ENCODE measurements around the gene SLC41A3. TPM values are rescaled to one million over a fixed set of nuclear protein-coding genes. Genes with fewer than 3 reads are reported as not detected.
"Not testable (repeated sequence)": the region's sequence is repeated elsewhere in the genome, so short reads cannot be mapped to it uniquely, and the experiment has no call there.

Gene SLC41A3
- total RNA-seq, 1 donor from 2014 or later: 58.8 TPM

DNA sequence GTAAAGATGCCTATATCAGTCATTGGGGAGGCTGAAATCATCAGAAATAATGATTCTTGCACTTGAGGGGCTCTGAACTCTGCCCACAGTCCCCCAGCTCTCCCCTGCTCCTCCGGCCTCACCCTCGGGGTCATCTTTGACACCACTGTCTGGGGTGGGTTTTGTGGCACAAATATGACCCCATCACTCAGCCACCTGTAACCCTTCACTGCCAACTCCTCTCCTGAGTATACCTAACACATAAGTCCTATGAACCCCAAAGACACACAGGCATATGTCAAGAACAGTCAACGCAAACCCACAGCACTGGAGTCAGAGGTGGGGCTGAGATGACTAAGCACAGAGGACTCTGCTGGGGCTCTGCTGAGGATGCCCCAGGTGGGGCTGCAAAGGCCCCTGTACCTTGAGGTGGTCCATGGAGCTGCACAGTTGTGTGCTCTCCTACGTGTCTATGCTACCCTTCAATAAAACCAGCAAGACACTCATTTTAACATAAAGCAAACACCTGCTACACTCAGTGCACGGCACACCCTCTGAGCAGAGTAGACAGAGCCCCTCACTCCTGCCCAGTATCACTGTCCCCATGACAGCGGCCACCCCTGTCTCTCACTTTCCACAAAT is 29.9 kb downstream of the SLC41A3 start:
- DNase-seq (ENCODE audit: low read depth, low spot score): no peak

DNA sequence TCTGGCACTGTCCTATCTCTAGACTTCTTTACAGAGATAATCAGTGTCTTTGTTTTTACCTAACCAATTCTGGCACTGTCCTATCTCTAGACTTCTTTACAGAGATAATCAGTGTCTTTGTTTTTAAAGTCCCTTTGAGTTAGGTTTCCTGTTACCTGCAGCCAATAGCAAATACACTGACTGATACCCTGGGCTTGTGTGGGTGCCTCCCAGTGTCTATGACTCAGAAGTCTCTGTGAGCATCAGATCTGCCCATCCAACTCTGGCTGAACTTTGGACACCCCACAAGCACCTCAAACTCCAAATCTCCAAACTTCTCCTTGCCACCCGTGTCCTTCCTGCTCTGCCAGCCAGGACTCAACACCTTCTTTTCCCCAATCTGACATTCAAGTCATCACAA is 30.4 kb downstream of the SLC41A3 start:
- DNase-seq (ENCODE audit: low read depth, low spot score): no peak

DNA sequence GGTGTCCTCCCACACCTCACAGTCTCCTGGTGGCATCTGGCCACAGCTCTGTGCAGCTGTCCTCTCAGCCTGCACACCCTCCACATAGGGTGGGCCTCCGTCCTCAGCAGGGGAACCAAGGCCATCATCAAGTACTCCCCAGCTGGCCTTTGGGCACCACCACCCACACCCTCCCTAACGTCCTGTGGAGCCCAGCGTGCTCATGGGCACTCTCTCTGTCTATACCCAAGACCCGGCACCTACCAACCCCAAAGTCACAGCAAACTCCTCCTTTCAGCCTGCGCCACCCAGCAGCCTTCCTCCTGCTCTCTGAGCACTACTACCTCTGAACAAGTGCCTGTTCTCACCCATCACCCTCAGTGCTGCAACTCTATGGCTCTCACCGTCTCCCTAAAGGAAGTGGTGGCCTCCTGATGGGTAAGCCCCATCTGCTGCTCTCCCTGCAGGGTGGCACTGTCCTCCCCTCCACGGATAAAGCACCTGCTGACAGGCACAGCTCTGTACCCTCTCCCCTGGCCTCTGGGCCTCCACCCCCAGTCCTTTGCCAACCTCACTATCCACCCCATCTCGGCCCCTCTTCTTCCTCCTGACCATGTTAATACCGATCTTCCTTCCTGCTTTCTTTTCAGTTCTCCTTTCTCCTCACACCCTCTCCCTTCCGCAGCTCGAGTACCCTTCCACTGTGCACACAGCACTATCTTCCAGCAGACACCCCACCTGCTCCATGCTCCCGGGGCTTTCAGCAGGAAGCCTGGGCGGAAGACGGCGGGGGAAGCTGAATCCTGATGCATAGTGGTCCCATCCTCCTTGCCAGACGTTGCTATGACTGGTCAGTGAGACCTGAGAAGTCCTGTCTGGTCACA is 31.5 kb downstream of the SLC41A3 start:
- no peak for DNase-seq (ENCODE audit: low read depth, low spot score)

DNA sequence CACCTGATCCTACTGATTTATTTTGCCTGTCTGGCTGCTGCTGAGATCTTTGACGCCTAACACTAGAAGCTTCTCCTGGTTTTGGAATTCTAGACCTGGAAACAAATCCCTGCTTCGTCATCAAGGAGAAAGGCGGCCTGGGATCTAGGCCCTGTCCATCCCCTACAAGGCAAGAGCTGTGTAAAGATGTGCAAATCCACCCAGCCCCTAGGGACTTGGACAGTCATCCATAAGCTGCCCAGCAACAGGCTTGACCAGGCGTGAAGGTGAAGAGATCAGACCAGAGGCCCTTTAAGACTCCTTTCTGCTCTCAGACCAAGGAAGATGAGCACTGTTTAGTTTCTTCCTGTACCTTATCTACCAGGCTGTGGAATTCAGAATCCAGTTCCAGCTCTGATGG is 32.2 kb downstream of the SLC41A3 start:
- DNase-seq (ENCODE audit: low read depth, low spot score): no peak

DNA sequence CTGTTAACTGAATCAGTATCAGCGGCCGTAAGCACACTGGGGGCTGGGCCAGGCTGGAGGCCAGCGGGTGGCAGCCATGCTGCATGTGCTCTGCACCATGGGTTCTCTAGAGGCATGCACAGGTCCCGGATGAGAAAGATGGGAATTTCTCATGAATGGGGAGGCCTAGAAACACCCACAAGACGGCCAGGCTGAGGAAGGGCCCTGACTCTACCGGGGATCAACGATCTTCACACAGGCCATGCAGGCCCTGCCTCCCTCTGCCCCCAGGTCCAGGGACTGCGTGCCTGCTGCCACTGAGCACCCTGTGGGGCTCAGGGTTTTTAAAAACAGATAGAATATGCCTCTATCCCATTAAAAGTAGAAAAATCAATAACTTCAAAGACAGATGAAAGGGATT is 32.7 kb downstream of the SLC41A3 start:
- DNase-seq (ENCODE audit: low read depth, low spot score): no peak

DNA sequence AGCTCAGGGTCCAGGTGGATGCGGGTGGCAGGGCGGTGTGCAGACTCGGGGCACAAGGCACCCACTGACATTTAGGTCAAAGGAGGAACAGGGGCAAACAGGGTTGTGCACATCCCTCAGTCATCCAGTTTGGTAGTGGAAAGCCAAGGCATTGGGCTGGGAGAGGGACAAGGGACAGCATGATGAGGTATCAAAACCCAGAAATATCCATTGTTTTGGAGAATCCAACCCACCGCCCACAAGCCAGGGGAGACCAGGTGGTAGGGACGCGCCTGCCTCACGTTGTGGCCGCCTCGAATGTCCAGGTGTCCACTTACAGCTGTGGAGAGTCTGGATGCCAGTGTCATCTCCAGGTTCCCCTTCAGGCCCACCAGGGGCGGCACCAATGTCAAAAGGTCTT is 33.3 kb downstream of the SLC41A3 start:
- DNase-seq (ENCODE audit: low read depth, low spot score): no peak

DNA sequence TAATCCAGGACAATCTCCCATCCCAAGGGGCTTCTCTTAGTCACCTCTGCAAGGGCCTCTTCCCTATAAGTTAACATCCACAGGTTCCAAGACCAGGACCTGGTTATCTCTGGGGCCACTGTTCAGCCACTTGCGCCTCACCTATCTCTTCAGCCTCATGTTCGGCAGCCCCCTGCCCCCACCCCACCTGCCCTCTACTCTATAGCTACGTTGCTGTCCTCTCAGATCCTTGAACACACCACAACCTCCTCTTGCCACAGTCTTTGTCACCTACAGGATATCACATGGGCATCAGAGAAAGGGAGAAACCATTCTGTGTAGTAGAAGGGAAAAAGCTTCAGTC is 33.9 kb downstream of the SLC41A3 start:
- no peak for DNase-seq (ENCODE audit: low read depth, low spot score)

DNA sequence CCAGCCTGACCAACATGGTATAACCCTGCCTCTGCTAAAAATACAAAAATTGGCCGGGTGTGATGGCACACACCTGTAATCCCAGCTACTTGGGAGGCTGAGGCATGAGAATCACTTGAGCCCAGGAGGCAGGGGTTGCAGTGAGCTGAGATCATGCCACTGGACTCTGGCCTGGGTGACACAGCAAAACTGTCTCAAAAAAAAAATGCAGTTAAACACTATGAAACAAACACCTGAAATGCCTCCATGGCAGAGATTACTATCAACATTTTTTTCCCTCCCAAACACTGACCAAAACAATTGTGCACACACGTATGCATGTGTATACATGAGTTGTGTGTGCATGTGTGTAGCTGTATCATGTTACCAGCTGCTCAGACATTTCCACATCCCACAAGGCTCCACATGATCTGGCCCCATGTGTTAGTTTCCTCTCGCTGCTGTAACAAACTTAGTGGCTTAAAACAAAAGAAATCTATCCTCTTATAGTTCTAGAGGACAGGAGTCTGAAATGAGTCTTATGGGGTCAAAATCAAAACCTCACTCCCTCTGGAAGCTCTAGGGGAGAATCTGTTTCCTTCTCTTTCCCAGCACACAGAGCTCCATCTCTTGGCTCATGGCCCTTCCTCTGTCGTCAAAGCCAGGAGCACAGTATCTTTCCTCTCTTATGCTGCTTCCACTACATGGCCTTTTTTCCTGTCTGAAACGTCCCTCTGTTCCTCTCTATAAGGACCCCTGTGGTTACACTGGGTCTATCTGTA is 34.5 kb downstream of the SLC41A3 start:
- no peak for DNase-seq (ENCODE audit: low read depth, low spot score)

DNA sequence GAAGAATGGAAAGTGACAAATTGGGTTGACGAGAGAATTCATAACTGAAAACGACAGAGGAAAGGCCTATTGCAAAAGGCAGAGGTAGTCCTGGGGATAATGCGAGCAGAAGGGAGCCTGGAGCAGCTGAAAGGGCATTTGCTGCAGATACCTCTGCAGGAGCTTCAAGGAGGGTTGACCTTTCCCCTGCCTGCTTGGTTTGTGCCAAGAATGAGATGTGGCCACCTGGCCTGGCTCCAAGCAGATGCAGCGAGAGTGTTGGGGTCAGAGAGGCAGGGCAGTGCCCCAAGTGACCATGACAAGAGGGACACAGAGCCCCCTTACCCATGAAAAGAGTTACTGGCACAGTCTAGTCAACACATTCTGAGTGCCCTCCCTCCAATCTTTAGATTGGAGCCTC is 43.5 kb downstream of the SLC41A3 start:
- DNase-seq (ENCODE audit: low read depth, low spot score): no peak

DNA sequence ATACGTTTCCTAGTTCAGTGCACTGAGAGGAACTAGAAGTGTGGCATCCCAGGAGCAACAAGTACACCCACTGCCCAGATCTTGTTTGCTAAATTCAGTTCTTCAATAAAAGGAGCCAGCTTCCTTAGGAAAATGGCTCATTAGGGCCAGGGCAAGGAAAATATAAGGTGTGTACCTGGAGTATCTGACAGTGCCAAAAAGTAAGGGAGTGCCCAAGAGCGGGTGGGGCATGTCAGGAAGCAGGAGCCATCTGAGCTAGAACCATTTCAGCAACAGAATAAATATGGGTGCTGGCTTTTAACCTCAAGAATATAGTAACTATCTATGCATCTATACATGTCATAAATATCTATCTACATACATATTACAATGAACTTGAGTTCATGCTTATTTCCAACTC is 44.1 kb downstream of the SLC41A3 start:
- DNase-seq (ENCODE audit: low read depth, low spot score): no peak

DNA sequence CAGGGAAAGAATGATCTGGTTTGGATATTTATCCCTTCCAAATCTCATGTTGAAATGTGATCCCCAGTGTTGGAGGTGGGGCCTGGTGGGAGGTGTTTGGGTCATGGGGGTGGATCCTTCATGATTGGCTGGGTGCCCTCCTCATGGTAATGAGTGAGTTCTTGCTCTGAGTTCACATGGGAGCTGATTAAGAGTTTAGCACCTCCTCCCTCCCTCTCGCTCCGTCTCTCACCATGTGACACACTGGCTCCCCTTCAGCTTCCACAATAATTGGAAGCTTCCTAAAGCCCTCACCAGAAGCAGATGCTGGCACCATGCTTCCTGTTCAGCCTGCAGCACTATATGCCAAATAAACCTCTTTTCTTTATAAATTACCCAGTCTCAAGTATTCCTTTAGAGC is 45.1 kb downstream of the SLC41A3 start:
- DNase-seq (ENCODE audit: low read depth, low spot score): not testable (repeated sequence)

DNA sequence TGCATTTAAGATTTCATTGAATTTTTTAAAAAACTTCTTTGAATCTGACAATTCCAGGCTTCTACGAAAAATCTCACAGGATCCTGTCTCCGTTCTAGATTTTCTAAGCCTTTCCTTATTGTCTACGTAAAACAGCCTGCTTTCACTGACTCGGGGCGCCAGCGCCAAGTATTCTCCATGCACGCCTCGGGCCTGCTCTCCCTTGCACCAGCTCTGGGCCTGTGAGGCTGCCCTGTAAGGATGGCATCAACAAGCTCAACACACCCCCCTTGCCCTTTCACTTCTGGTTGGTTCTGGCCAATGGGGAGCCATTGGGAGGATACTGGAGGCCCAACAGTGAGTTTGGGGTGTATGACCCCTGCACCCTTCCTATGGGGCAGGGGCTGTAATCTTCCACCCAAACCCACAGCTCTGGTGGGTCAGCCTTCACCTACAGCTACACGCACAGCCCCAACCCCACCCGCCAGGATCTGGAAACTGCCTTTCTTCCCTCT is 47.8 kb downstream of the SLC41A3 start:
- DNase-seq (ENCODE audit: low read depth, low spot score): no peak

DNA sequence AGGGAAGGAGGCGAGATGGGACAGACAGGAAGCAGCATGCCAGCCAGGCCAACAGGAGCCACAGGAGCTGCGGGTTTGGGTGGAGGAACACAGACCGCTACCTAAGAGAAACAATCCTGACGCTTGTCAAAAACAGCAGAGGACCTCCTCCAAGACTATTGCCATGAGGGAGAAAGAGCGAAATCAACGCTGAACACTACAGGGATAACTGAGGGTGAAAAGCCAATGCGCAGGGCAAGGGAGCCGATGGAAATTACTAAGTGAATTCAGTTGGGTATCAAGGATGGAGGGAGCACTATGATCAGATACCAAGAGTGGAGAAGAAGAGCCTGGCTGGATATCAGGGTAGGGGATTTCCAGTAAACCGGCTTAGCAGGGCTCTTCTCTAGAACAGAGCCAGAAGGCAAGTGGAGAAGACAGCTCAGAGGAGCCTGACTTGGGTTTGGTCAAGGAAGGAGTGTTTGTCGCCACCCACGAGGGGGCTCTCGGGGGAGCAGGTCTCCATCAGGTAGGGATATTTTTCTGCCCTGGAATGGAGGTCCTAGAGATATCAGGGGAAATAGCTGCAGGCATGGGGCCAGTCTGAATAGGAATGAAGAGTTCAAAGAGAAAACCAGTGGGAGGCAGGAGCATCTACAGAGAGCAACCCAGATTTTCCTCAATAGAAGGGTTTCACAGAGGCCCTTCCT is 48.4 kb downstream of the SLC41A3 start:
- no peak for DNase-seq (ENCODE audit: low read depth, low spot score)

DNA sequence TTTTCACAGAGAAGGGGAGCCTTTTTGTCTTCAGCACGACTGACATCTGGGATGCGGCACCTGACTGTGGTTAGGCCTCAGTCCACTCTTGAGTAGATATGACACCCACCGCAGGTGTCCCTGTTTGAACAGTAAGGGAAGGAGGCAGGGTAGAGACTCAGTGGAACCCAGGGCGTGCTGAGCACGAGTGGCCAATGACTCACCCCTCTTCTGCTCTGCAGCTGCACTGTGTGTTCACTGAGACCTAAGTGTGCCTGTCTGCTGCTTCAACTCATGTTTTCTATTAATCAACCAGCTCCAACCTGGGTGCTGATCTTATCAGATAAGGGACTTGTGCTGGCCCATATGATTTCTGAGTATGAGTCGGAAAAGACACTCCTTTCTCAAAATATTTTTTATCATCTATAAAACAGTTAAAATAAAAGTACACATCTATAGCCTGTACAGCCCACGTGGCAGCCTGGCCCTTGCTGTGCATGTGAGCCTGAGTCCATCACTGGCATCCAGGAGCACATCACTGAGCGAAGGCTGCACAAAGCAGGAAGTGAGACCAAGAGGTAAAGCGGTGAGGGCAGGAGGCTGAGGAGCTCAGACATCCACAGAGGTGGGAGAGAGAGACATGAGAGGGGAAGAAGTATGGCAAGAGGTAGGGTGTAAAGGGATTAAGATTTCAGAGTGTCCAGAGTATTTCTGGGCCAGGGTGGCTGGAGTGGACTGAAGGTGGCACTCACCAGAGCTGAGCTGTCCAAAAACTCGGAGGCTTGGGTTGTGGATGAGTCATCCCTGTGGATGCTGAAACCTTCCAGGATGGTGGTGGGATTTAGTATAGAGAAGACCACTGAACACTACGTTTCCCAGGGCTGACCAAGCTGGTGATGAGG is 49.2 kb downstream of the SLC41A3 start:
- no peak for DNase-seq (ENCODE audit: low read depth, low spot score)

DNA sequence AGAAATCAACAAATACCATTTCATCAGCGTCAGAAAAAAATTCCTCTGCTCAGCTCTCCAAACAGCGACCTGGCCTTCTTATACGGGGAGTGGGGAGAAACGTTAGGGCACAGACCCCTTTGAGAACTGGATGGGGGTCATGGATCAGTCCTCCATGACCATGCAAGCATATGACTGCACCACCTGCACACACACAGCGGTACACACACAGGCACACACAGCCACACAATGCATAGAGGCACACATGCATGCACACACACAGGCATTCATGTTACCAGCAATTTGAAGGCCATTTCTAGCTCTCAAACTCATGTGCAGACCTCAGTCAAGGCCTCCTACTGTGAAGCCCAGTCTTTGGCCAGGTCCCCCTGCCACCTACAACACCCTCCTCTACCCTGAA is 50.2 kb downstream of the SLC41A3 start:
- no peak for DNase-seq (ENCODE audit: low read depth, low spot score)

DNA sequence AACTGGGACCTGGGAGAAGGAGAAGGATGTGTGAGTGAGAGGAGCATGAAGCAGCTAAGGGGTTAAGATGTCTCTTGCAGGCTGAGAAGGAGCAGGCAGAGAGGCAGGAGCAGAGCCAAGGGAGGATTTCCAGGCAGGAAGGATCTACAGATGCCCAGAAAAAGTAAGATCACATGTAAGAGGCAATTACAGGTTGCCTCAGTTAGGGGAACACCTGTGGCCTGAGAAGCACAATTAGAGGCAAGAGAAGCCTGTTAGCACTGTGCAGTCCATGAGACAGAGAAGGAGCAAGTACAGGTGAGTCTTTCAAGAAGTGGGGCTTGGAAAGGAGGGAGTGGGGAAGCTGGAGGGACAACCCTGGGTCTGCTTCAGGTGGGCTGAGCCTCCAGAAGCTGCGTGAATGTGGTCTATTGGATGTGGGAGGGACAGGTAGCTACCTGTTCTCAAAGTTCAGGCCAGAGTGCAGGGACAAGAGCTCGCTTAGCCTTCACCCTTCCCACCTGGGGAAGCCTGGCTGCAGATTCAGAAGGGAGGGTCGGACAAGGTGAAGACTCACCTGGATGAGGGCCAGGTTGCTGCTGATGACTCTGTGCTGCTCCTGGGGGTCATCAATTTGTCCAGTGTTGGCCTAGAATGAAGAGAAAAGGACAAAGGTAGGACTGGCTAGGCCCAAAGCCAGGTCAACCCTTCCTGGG is 50.7 kb downstream of the SLC41A3 start:
- DNase-seq (ENCODE audit: low read depth, low spot score): no peak

DNA sequence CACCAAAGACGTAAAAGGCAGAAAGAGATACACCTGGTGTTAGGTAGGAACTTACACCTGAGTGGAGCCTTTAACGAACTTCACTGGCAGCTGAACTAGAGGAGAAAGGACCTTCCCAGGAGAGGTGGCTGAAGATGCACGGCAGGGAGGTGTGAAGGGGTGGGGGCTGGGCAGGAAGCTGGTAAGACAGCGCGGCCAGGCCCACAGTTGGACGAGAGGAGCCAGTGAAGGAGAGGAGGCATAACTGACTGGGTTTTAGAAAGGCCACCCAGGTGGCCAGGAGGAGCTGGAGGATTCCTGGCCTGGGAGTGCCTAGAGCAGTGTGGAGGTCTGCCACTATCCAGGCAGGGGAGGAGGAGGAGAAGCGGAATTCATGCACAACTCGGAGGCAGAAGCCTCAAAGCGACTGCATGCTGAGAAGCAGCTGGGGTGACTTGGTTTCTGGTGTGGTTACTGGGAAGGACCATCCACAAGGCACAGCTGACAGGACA is 51.9 kb downstream of the SLC41A3 start:
- no peak for DNase-seq (ENCODE audit: low read depth, low spot score)

DNA sequence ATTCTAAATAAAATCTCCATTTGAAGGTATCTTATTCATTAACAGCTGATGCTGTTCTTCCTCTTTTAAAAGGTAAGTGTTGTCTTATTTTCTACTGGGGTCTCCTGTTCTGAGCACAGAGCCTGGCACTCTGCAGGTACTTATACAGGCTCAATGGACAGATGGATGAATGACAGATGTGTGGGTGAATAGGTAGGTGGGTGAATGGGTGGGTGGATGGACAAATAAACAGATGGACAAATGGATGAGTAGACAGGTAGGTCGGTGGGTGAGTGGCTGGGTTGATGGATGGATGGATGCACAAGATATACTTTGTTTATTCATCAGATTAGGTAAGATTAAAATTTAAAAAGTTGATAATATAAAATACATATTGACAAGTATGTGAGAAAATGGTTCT is 53.5 kb downstream of the SLC41A3 start:
- no peak for DNase-seq (ENCODE audit: low read depth, low spot score)

DNA sequence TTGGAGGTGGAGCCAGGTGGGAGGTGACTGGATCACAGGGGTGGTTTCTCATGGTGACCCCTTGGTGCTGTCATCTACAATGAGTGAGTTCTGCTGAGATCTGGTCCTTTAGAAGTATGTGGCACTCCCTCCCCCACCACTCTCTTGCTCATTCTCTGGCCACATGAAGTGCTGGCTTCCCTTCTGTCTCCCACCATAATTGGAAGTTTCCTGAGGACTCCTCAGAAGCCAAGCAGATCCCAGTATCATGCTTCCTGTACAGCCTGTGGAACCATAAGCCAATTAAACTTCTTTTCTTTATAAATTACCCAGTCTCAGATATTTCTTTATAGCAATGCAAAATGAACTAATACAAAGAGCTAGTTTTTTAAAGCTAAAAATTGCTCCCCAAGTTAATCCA is 54.7 kb downstream of the SLC41A3 start:
- DNase-seq (ENCODE audit: low read depth, low spot score): no peak

DNA sequence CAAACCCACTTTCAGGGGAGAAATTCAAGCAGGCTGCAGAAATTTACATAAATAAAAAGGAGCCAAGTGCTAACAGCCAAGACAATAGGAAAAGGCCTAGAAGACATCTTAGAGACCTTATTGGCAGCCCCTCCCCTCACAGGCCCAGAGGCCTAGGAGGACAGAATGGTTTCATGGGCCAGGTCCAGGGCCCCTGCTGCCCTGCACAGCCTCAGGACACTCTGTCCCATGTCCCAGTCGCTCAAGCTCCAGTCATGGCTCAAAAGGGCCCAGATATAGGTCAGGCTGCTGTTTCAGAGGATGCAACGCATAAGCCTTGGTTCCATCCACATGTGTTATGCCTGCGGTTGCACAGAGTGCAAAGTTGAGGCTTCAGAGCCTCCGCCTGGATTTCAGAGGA is 55.8 kb downstream of the SLC41A3 start:
- no peak for DNase-seq (ENCODE audit: low read depth, low spot score)

All from pulmonary artery endothelial cell (primary cell).